OCI-M2 (cell line): ENCODE results near the gene TPRN.

Experiments
- DNase-seq: peaks from one replicate; lab custom pipeline; 2025; ENCODE audit not compliant: unreplicated experiment; lab: John Stamatoyannopoulos, UW

TPRN gene

GRCh38 chr9:137146527-137146918, 54.0 kb downstream of the TPRN start:
- DNase-seq = no peak

- DNase-seq = no peak
These were observed 54.6 kb downstream of the TPRN start for GRCh38 chr9:137145731-137146526.

- DNase-seq = no peak
These were observed 57.1 kb downstream of the TPRN start for GRCh38 chr9:137143459-137143858.

GRCh38 chr9:137141976-137142936, 58.3 kb downstream of the TPRN start:
- DNase-seq = no peak
